ENCODE results near the gene RPL10. TPM values are rescaled to one million over a fixed set of nuclear protein-coding genes. Genes with fewer than 3 reads are reported as not detected.

Gene RPL10
- total RNA-seq, 1 experiment from 2014 or later, result 2,466 TPM

- Histone ChIP-seq H3K27me3 (ENCODE audit: control insufficient read depth, insufficient read depth, low read length) (no peaks in the 10 kb centered on the region), H3K9me3 (ENCODE audit: control insufficient read depth, insufficient read depth, low read depth, low read length) (no peaks in the 10 kb centered on the region), H3K27ac (ENCODE audit: low read length) (no peak overlapping the region), H3K4me1 (ENCODE audit: control insufficient read depth, insufficient read depth, low read length) (peaks cover 26% of the 10 kb centered on the region), H3K36me3 (ENCODE audit: control insufficient read depth, insufficient read depth, low read length) (peaks cover 6% of the 10 kb centered on the region), H3K4me3 (ENCODE audit: low read depth in 2 of 2, low read length in 2 of 2) (no peak overlapping the region)
- DNase-seq (ENCODE audit: low read depth, low spot score) (no peak), ATAC-seq (no peak)
- ChIA-PET POLR2A (no interaction called here), CTCF (no interaction called here)
- intact Hi-C loops (cut with micrococcal nuclease; ENCODE audit: unreplicated experiment) (no loop called here), in situ Hi-C loops (cut with HindIII; ENCODE audit: low pct_unique_long_range_greater_than_20kb, low sequenced_read_pairs) (no loop called here)
- no peak for TF ChIP-seq TCF7L2 (IDR thresholded peaks at IDR 0.05; ENCODE audit: low read depth, low read length)
- no peak for TF ChIP-seq SIN3A (IDR thresholded peaks at IDR 0.05; ENCODE audit: borderline replicate concordance, insufficient read depth, low read depth, low read length)
- no TSS peak for BruUV-seq (replicated peaks)
These were observed 35.4 kb downstream of the RPL10 start for GRCh38 chrX:154433605-154434004.

GRCh38 chrX:154434394-154435168 lies 36.4 kb downstream of the RPL10 start:
- no TSS peak for BruUV-seq (replicated peaks)
- no peak for DNase-seq (ENCODE audit: low read depth, low spot score)
- ChIA-PET CTCF (no interaction called here), POLR2A (no interaction called here)
- Histone ChIP-seq H3K36me3 (ENCODE audit: control insufficient read depth, insufficient read depth, low read length) (peaks cover 6% of the 10 kb centered on the region), H3K4me1 (ENCODE audit: control insufficient read depth, insufficient read depth, low read length) (peaks cover 28% of the 10 kb centered on the region), H3K4me3 (ENCODE audit: low read depth in 2 of 2, low read length in 2 of 2) (no peak overlapping the region), H3K27me3 (ENCODE audit: control insufficient read depth, insufficient read depth, low read length) (no peaks in the 10 kb centered on the region), H3K27ac (ENCODE audit: low read length) (no peak overlapping the region), H3K9me3 (ENCODE audit: control insufficient read depth, insufficient read depth, low read depth, low read length) (no peaks in the 10 kb centered on the region)
- in situ Hi-C loops (cut with HindIII; ENCODE audit: low pct_unique_long_range_greater_than_20kb, low sequenced_read_pairs), result no loop called here
- intact Hi-C loops (cut with micrococcal nuclease; ENCODE audit: unreplicated experiment), result no loop called here
- no peak for TF ChIP-seq POLR2AphosphoS5 (IDR thresholded peaks at IDR 0.05; ENCODE audit: low read depth, low read length)
- TF ChIP-seq REST (IDR thresholded peaks at IDR 0.05; ENCODE audit: insufficient read depth in 1 of 2, low read depth in 2 of 2, low read length in 1 of 2), result no peak
- no peak for TF ChIP-seq TCF7L2 (IDR thresholded peaks at IDR 0.05; ENCODE audit: low read depth, low read length)
- TF ChIP-seq SIN3A (IDR thresholded peaks at IDR 0.05; ENCODE audit: borderline replicate concordance, insufficient read depth, low read depth, low read length), result no peak
- TF ChIP-seq CTCF (IDR thresholded peaks at IDR 0.05), result no peak
- no peak for ATAC-seq

- H3K27me3 ChIP-seq (ENCODE audit: control insufficient read depth, insufficient read depth, low read length), result no peaks in the 10 kb centered on the region
- ChIA-PET CTCF (no interaction called here), POLR2A (interaction anchor here (0.6 to 0.7 kb wide), 2 partner anchors 32 to 583 kb away, joined by 5 to 12 read pairs; no protein-coding TSS in a partner anchor)
- H3K9me3 ChIP-seq (ENCODE audit: control insufficient read depth, insufficient read depth, low read depth, low read length), result no peaks in the 10 kb centered on the region
- no peak for DNase-seq (ENCODE audit: low read depth, low spot score)
- H3K36me3 ChIP-seq (ENCODE audit: control insufficient read depth, insufficient read depth, low read length), result peaks cover 6% of the 10 kb centered on the region
- peaks cover 25% of the 10 kb centered on the region for H3K4me1 ChIP-seq (ENCODE audit: control insufficient read depth, insufficient read depth, low read length)
- BruUV-seq (replicated peaks), result no TSS peak
- no peak overlapping the region for H3K27ac ChIP-seq (ENCODE audit: low read length)
- ATAC-seq, result no peak
- no peak for TF ChIP-seq POLR2AphosphoS5 (IDR thresholded peaks at IDR 0.05; ENCODE audit: low read depth, low read length)
- no peak for TF ChIP-seq TCF7L2 (IDR thresholded peaks at IDR 0.05; ENCODE audit: low read depth, low read length)
- TF ChIP-seq REST (IDR thresholded peaks at IDR 0.05; ENCODE audit: insufficient read depth in 1 of 2, low read depth in 2 of 2, low read length in 1 of 2), result no peak
- TF ChIP-seq SIN3A (IDR thresholded peaks at IDR 0.05; ENCODE audit: borderline replicate concordance, insufficient read depth, low read depth, low read length), result no peak
- TF ChIP-seq CTCF (IDR thresholded peaks at IDR 0.05), result no peak
- in situ Hi-C loops (cut with HindIII; ENCODE audit: low pct_unique_long_range_greater_than_20kb, low sequenced_read_pairs) (no loop called here), intact Hi-C loops (cut with micrococcal nuclease; ENCODE audit: unreplicated experiment) (no loop called here)
- no peak overlapping the region for H3K4me3 ChIP-seq (ENCODE audit: low read depth in 2 of 2, low read length in 2 of 2)
These were observed 37.1 kb downstream of the RPL10 start for GRCh38 chrX:154435171-154435733.
